SK-N-SH treated with all-trans-retinoic acid at 6 μM for 48 hours (cell line): ENCODE data around the gene PCIF1.

Source experiments
- ARNTL ChIP-seq: fragments of 450-650 bp; formaldehyde crosslinking; IDR thresholded peaks from 2 replicates; pipeline ENCODE4 v1.5.0; 2020; ENCODE audit warnings: low read depth, mild to moderate bottlenecking, moderate library complexity, borderline replicate concordance
- CREB5 ChIP-seq: fragments of 250-450 bp; sonication (Bioruptor Pico); IDR thresholded peaks from 2 replicates; pipeline ENCODE4 v1.5.1; 2020; ENCODE audit warnings: low read depth, mild to moderate bottlenecking, moderate library complexity
- ESRRG ChIP-seq: fragments of 250-450 bp; sonication (Bioruptor Pico); IDR thresholded peaks from 2 replicates; pipeline ENCODE4 v1.6.1; 2021; ENCODE audit warnings: mild to moderate bottlenecking
- PATZ1 ChIP-seq: fragments of 250-450 bp; sonication (Bioruptor Pico); IDR thresholded peaks from 2 replicates; pipeline ENCODE4 v1.8.0; 2020; ENCODE audit warnings: mild to moderate bottlenecking, moderate library complexity, borderline replicate concordance
- POU6F1 ChIP-seq: fragments of 250-450 bp; sonication (Bioruptor Pico); IDR thresholded peaks from 2 replicates; pipeline ENCODE4 v1.8.0; 2021; ENCODE audit warnings: low read depth, mild to moderate bottlenecking, moderate library complexity, borderline replicate concordance
- PPARA ChIP-seq: fragments of 250-450 bp; sonication (Bioruptor Pico); IDR thresholded peaks from 2 replicates; pipeline ENCODE4 v1.5.0; 2020; ENCODE audit warnings: mild to moderate bottlenecking, borderline replicate concordance
- SNAI2 ChIP-seq: fragments of 250-450 bp; sonication (Bioruptor Pico); IDR thresholded peaks from 2 replicates; pipeline ENCODE4 v1.5.0; 2020; ENCODE audit warnings: mild to moderate bottlenecking, moderate library complexity
- TCF4 ChIP-seq: fragments of 250-450 bp; sonication (Bioruptor Pico); IDR thresholded peaks from 2 replicates; pipeline ENCODE4 v1.8.0; 2021; ENCODE audit warnings: mild to moderate bottlenecking, moderate library complexity, borderline replicate concordance
- ZFP30 ChIP-seq: fragments of 450-650 bp; formaldehyde crosslinking; IDR thresholded peaks from 2 replicates; pipeline ENCODE4 v1.5.0; 2022; ENCODE audit warnings: mild to moderate bottlenecking, moderate library complexity
- ZNF565 ChIP-seq: fragments of 450-650 bp; formaldehyde crosslinking; conservative IDR thresholded peaks from 2 replicates; pipeline ENCODE4 v1.5.0; 2020; ENCODE audit warnings: low read depth, mild to moderate bottlenecking, moderate library complexity

GRCh38 chr20:45970646-45971424 lies 36.4 kb downstream of the PCIF1 start:
- TF ChIP-seq PATZ1 (no peak), ESRRG (CRISPR knock-in tag) (no peak), PPARA (no peak), ARNTL (CRISPR knock-in tag) (no peak), SNAI2 (CRISPR knock-in tag) (no peak), TCF4 (CRISPR knock-in tag) (no peak), CREB5 (CRISPR knock-in tag) (no peak), POU6F1 (CRISPR knock-in tag) (no peak), ZFP30 (CRISPR knock-in tag) (no peak), ZNF565 (no peak)
